T-helper 1 cell (primary cell): ENCODE data around the gene MYLK3.
"Not testable (repeated sequence)": the region's sequence is repeated elsewhere in the genome, so short reads cannot be mapped to it uniquely, and the experiment has no call there.

Source experiments
- DNase-seq, 5 donors: peaks; one replicate each; pipeline ENCODE4 v3.0.0-alpha.2; 2012 to 2020
- total RNA-seq, 4 donors: gene quantifications; one replicate each; lab custom pipeline; 2026; lab: John Stamatoyannopoulos, UW

MYLK3 gene
- 0 to 0.30 (median 0.23) reads per million in 4 donors for total RNA-seq

DNA sequence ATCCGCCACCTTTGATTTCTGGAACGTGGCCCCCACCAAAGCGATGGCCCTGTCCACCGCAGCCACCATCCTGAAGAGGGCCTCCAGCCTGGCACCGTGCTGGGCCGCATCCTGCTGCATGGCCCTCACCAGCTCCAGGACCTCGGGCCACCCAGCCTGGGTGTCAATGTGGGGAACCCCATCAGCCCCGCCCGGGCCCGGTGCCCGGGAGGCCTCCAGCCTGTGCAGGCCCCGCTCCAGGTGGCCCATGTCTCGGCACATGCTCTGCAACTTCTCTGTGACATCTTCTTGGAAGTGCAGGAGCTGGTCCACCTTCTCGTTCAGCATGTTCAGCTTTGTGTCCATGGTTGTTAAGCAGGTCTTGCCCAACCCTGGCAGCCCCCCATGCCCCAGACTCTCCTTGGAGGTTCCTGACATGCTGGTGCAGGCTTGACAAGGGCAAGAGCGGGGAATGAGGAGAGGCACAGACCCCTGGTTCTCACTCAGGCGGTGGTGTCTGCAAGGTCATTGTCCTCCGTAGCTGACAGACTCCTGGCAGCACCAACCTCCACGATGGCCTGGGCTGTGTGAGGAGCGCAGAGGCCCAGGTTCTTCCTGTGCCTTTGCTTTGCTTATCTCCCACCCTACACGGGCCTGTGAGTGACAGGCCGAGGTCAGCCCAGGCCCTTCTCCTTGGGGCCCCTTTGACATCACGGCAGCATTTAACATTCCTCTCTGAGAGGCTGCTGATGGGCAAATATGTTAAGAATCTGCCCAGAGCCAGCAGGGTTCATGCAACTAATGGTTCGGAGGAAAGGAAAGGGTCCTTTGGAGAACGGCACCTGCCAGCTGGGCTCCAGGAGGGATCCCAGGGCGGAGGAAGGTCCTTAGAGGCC lies at the start of gene MYLK3:
Gene MYLK3 (minus strand): TSS at position 568 of the 875 bp plus-strand sequence. CDS start 151 bp downstream, at position 417.
- no peak for DNase-seq

DNA sequence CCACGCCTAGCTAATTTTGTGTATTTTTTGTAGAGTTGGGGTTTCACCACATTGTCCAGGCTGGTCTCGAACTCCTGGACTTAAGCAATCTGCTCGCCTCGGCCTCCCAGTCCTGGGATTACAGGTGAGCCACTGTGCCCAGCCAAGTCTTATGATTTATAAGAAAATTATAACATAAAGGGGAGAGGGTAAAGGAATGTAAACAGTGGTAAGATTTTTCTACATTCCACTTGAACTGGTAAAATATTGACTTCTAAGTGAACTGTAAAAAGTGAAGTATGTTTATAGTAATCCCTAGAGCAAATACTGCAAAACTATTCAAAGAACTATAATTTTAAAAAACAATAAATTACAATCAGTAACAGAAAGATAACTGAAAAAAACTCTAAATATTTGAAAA lies 49.4 kb upstream of the MYLK3 start:
- no peak for DNase-seq

DNA sequence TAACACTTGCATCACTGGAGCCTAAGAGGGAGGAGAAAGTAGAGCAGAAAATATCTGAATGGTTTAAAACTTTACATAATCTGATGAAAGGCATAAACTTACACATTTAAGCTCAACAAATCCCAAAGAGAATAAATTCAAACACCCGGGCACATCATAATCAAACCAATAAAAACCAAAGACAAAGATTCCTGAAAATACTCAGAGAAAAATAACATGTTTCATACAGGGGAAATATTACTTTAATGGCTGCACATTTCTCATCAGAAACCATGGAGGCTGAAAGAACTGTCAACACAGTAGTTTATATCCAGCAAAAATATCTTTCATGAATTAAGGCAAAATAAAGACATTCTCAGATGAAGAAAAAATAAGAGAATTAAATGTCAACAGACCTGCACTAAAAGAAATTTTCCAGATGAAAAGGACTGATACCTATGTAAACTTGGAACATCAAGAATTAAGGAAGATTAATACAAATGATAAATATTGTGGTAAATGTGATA lies 48.7 kb upstream of the MYLK3 start:
- DNase-seq = no peak

DNA sequence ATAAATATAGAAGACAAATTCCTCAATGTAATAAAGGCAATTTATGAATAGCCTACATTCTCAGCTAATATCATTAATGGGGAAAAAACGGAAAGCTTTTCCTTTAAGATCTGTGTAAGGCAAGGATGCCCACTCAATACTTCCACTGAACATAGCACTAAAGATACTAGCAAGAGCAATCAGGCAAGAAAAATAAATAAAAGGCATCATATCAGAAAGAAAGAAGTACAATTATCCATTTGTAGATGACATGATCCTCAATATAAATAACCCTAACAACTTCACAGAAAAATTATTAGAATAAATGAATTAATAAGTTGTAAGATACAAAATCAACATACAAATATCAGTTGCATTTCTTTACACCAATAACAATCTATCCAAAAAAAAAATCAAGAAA lies 45.7 kb upstream of the MYLK3 start:
- DNase-seq = no peak

DNA sequence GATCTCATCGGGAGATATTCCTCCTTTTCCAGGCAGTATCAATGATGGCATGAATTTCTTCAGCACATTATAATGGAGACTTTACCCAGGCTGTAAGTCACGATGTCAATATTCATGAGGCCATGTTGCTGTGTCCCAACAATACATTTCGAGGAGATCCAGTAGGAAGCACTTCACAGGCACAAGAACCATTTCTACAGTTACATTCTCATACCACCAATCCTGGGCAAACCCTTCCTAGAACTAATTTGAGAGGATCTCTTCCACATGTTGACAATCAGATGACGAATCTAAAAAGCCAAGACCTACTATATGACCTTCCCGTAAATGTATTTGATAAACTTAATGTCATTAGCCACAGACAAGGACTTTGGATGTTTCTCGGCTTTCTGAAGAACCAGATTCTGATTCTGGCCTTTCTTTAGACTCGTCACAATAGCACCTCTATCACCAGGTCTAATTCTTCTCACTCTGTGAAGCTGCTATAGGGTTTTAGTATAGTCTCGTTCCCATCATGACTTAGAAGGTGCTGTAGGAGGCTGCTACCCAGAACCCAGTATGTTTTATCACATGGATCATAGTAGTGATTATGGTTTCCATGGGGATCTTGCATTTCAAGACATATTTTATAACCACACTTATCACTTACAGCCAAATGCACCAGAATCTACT lies 42.6 kb upstream of the MYLK3 start:
- DNase-seq = no peak

DNA sequence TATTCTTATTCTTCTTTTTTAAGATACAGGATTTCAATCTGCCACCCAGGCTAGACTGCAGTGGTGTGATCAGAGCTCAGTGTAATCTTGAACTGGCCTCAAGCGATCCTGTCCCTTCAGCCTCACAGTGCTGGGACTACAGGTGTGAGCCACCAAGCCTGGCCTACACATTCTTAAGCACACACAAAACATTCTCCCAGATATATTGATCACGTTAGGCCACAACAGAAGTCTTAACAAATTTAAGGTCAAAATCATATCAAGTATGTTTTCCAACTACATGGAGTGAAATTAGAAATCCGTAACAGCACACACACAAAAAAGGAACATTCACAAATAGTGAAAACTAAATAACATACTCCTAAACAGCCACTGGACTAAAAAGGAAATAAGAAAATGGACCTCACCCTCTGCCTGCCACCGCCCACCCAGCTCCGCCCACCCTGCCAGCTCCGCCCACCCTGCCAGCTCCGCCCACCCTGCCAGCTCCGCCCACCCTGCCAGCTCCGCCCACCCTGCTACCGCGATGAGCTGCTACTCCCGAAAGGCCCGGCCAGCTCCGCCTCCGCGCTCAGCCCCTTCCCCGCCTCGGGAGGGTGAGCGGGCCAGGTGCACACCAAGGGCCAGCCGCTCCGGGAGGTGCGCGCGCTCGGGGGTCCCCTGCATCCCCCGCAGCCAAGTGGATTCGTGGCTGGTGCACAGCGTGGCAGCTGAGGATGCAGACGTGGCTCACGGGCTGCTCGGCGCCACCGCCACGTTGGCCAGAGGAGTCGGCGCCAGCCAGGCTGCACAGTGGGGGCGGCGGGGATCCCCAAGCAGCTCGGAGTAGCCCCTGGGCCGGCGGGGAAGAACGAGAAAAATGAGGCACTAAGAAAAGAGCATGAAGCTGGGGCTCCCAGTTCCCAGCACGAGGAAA lies 41.6 kb upstream of the MYLK3 start:
- peak; percentile 68 to 77 (median 75) for DNase-seq

DNA sequence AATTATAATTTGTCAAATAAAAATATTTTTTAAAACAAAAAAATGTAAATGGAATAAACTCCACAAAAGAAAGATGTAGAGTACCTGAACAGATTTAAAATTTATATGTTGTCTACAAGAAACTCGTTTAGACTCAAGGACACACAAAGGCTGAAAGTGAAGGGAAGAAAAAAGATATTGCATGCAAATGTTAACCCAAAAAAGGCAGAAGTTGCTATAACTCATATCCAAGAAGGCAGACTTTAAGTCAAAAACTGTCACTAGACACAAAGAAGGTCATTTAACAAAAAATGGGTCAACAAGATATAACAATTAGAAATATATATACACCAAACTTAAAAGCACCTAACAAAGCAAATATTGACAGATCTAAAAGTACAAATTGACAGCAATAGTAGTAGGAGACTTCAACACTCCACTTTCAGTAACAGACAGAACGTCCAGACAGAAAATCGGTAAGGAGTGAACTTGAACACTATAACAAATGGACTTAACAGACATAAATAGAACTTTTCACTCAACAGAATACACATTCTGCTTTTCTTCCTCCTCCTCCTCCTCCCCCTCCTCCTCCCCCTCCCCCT lies 40.8 kb upstream of the MYLK3 start:
- no peak for DNase-seq

DNA sequence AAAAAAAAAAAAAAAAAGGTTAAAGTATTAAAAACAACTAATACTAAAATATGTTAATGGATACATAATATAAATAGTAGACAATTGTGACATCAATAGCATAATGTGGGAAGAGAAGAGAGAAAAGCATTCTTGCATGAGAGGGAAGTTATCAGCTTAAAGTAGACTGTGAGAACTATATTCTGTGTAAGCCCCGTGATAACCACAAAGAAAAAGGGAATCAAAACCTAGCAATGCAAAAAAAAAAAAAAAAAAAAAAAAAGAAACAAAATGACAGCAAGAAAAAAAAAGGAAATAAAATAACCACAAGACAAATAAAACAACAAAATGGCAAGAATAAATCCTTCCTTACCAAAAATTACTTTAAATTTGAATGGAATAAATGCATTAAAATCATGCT lies 39.8 kb upstream of the MYLK3 start:
- no peak for DNase-seq

DNA sequence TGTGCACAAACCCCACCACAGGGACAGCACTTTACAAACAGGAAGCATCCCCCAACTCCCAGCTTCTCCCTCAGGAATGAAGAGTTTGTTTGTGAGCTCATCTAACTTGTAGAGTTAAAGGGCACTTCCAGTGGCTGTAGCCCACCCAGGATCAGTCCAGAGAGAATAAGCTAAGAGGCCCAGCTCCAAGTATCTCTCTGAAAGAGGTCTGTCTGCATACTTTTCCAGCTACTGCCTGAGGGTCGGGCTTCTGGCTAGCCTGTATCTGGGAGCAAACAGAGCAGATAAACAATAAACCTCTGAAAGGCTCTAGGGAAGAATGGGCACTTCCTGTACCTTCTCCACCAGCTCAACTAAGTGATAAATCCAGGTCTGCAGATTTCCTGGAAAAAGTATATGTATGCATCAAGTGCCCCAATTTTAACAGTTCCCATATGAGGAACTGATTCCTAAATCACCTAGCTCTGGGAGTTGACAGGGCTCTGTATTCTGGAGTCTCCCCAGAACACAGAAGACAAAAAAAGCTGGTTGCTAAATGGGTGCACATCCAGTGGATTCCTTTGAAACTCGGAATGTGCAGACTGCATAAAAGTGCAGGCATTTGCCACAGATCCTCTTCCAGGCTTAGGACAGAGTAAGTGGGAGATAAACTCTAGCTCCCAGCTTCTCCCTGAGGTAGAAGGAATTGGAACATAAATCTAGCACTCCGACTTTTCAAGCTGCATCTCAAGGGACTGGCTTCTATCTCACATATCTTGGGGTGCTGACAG lies 37.1 kb upstream of the MYLK3 start:
- no peak for DNase-seq

DNA sequence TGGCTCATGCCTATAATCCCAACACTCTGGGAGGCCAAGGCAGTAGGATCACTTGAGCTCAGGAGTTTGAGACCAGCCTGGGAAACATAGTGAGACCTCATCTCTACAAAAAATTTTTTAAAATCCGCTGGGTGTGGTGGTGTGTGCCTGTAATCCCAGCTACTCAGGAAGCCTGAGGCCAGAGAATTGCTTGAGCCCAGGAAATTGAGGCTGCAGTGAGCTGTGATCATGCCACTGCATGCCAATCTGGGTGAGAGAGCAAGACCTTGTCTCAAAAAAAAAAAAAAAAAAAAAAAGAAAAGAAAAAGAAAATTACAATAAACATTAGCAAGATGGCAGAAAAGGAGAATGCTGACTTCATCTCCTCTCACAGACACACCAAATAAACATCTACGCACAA lies 36.4 kb upstream of the MYLK3 start:
- DNase-seq = not testable (repeated sequence)

DNA sequence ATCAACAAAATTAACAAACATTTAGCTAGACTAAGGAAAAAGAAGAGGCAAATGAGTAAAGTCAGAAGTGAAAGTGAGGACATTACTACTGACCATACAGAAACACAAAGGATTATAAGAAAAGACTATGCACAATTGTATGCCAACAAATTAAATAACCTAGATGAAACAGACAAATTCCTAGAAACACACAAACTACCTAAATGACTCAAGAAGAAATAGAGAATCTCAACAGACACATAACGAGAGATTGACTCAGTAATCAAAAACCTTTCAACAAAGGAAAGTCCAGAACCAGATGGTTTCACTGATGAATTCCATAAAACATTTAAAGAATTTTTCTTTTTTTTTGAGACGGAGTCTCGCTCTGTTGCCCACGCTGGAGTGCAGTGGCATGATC lies 35.7 kb upstream of the MYLK3 start:
- DNase-seq = peak in 1 of 5 donors; percentile 42

DNA sequence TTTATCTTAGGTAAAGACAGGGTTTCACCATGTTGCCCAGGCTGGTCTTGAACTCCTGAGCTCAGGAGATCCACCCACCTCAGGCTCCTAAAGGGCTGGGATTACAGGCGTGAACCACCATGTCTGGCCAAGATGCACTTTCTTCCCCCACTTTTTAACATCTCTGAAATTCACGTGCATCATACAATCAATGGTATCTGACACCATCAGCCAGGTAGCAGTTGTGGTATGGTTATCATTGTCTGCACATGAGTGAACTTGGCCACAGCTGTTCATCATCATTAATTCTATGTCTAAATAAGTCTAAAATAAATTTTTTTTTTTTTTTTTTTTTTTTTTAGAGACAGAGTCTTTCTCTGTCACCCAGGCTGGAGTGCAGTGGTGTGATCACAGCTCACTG lies 34.2 kb upstream of the MYLK3 start:
- DNase-seq = no peak

DNA sequence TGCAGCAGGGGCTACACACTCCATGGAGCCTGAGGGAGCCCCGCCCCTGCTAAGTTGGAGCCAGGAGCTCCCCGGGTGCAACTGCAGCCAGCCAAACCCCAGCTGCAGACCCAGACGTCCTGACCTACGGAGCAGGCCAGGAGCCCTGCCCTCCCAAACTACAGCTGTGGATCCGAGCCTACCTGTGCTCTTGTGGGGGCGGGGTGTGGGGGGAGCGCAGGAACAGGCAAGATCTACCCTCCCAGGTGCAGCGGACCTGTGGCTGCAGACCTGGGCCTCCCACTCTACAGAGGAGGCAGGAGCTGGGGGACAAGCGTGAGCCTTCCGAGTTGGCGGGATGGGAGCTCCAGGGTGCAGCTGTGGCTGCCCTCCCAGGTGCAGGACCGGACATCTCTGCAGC lies 29.7 kb upstream of the MYLK3 start:
- no peak for DNase-seq

DNA sequence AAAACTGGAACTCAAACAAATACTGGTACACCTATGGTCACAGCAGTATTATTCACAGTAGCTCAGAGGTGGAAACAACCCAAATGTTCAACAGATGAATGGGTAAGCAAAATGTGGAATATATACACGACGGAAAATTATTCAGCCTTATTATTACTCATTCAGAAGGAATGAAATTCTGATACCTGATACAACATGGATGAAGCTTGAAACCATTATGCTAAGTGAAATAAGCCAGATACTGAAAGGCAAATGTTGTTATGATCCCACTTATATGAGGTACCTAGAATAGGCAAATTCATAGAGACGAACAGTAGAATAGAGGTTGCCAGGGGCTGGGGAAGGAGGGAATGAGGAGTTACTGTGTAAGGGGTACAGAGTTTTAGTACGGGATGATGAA lies 27.1 kb upstream of the MYLK3 start:
- DNase-seq = no peak

DNA sequence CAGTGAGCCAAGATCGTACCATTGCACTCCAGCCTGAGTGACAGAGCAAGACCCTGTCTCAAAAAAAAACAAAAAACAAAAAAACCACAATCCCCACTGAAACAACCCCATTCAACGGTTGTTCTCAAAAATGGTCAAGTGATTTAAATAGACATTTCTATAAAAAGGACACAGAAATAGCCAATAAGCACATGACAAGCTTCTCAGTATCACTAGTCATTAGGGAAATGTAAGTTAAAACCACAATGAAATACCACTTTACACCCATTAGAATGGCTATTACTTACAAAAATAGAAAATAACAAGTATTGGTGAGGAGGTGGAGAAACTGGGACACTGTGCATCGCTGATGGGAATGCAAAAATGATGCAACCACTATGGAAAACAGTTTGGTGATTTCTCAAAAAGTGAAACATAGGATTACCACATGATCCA lies 26.6 kb upstream of the MYLK3 start:
- no peak for DNase-seq

DNA sequence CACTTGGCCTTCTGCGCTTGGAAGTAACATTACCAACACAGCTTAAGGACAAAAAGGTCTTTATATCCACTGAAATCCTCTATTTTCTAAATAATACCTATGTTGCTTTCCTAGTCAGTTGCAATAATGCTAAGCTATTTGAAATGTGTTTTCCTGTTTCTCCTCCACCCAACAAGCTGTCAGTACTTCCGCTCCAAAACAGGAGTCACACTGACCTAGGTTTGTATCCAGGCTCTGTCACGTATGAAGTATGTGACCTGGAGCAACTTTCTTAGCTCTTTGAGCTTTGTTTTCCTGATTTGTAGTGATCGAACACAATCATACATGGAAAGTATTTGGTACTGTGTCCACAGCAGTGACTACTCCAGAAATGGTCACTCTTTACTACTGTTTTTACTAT lies 24.3 kb upstream of the MYLK3 start:
- DNase-seq = no peak

DNA sequence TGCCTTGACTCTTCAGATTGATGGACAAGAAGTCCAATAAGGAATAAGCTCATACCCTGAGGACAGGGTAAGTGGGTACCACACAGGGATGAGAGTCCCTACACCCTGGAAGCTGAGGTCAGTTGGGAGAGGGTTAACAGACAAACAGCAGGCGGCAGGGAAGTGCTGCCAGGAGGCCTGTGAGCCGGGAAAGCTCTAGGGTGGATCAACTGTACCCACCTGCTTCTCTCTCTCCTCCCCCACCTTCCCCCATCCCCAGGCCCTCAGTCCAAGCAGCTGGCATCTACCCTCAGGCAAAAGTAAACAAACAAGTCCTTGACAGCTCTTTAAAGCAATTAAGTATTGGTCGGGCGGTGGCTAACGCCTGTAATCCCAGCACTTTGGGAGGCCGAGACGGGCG lies 20.7 kb upstream of the MYLK3 start:
- no peak for DNase-seq

DNA sequence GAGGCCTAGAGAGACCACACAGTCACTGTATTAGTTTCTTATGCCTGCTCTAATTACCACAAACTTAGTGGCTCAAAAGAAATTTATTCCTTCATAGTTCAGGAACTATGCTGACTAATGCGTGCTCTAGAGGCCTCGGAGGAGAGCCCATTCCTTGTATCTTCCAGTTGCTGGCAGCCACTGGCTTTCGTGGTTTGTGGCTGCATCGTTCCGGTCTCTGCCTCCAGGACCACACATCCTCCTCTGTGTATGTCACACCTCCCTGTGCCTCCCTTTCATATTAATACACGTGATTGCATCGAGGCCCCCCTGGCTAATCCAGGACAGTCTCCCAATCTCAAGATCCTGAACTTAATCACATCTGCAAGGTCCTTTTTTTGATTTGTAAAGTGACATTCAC lies 16.9 kb upstream of the MYLK3 start:
- no peak for DNase-seq

DNA sequence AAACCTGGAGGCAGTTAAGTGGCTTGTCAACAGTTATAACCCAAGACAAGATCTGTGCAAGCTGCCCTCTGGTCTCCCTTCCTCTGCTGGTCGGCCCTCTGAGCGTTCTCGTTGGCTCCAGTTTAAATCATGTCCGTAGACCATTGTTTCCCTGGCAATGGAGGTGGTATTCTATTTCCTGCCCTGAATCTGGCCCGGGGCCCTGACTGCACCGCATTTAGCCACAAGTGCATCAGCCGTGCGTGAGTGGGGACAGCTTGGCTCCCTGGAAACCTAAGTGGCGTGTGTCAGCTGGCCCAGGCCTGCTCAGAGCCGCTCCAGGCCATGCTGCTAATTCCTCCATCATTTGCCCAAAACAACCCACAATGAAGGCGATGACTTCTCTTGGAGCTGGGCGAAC lies 15.0 kb upstream of the MYLK3 start:
- DNase-seq = no peak

DNA sequence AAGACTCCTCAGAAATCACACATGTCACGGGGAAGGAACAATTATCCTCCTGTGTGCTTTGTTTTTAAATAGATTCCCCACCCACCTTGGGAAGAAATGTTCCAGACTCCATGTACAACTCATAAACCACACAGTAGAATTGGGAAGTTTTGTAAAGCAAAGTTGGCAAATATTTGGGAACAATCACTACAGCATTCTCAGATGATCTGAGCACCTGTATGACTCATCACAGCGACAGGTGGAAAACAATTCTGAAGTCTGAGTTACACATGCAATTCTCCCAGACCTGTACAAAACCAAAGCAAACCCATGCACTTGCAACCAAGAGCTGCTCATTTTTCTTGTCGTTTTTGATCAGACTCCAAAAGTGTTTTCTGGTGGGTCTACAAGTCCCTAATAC lies 14.4 kb upstream of the MYLK3 start:
- no peak for DNase-seq

DNA sequence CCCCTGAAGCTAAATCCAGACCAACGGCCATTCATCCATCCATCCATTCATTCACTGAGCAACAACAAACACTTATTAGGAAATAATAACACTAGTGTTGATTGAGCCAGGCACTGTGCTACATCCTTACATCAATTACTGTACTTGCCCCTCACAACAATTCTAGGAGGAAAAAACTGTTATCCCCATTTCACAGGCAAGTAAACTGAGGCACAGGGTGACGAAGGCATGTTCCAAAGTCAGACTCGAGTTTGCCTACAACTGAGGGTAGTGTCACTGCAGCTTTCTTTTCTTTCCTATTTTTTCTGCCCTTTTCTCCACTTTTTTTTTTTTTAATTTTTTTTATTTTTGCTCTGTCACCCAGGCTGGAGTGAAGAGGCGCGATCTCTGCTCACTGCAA lies 11.2 kb upstream of the MYLK3 start:
- no peak for DNase-seq
